GM18511 (cell line): ENCODE data around the gene VSTM5.
"Not testable (repeated sequence)": the region's sequence is repeated elsewhere in the genome, so short reads cannot be mapped to it uniquely, and the experiment has no call there.

Source experiments
- ATAC-seq: cut with Tn5 transposase; IDR thresholded peaks from one replicate; pipeline ENCODE4 v1.9.1; 2021; ENCODE audit warnings: mild to moderate bottlenecking, moderate library complexity; ENCODE audit not compliant: unreplicated experiment

VSTM5 gene

DNA sequence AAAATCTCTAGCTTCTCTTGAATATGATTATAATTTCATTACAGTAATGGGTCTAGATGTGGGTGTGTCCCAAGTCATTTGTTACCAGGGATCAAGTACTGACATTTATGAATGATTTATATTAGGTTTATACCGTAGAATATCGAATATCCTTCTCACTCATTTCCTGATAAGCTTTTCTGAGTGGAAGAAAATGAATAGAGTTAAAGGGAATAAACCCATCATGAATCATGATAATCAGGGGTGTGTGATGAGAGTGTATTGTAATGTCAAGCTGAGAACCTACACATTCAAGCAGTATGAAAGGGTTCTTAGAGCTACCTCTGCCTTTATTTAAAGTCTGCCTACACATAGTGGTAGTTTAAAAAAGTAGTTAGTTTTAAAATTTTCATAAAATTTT, 49.1 kb downstream of the VSTM5 start:
- no peak for ATAC-seq

DNA sequence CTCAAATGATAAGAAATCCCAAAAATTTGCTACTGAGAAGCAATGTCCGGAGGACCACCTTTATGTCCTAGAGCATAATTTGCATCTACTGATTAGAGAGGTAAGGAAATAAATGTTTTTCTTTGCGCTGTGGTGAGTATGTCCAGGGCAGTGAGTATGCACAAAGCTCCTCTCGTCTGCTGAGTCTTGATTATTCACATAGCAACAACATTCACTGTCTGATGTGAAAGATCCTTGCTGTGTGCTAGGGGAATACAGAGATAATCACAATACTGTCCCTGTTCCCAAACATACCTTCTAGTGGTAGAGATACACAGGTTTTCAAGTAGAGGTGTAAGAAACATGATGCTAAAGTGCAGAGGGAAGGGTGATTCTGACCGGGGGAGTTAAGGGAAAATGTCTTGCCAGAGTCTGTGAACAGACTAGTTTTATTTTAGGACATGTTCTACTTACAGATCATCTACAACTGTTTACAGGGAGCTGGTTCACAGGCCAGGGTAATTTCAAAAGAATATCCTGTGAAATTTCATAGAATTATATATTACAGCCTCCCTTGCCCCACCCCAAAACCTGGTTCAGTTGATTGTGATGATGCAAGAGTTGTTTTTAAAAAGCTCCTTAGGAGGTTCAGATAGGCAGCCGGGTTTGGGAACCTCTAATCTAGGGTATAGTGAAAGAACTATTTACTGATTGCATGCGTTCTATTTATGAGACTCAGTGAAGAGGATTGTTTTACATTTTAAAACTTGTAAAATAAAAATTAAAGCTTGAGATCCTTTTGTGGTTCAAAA, 53.8 kb downstream of the VSTM5 start:
- ATAC-seq = no peak

DNA sequence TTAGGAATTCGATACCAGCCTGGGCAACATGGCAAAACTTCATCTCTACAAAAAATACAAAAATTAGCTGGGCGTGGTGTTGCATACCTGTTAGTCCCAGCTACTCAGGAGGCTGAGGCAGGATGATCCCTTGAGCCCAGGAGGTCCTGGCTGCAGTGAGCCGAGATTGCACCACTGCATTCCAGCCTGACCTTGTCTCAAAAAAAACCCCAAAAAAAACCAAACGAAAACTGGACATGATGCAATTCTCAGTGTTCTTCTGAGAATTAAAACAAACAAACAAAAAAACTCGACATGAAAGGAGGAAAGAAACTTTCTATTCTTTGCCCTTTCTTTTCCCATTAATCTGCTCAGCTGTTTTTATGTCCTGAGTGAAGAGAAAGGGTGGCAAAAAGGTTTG, 58.9 kb downstream of the VSTM5 start:
- ATAC-seq = no peak

DNA sequence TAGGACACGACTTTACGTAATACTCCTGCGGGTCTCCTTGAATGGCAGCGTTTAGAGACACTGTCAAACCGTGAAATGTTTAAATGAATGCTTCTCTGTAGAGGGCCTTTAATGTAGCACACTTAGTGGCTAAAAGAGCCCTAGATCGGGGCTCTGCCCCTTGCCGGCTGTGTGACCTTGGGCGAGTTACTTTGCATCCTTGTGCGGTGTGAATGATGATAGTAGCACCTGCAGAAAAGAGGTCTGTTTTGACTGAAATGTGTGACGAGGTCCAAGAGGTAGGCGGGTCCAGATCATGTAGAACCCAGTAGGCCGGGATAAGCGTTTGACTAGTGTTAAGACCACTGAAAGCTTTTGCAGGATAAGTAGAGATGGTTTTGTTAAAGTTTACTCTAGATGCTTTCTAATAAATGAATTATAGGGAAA, 65.5 kb downstream of the VSTM5 start:
- ATAC-seq = peak; percentile 33

DNA sequence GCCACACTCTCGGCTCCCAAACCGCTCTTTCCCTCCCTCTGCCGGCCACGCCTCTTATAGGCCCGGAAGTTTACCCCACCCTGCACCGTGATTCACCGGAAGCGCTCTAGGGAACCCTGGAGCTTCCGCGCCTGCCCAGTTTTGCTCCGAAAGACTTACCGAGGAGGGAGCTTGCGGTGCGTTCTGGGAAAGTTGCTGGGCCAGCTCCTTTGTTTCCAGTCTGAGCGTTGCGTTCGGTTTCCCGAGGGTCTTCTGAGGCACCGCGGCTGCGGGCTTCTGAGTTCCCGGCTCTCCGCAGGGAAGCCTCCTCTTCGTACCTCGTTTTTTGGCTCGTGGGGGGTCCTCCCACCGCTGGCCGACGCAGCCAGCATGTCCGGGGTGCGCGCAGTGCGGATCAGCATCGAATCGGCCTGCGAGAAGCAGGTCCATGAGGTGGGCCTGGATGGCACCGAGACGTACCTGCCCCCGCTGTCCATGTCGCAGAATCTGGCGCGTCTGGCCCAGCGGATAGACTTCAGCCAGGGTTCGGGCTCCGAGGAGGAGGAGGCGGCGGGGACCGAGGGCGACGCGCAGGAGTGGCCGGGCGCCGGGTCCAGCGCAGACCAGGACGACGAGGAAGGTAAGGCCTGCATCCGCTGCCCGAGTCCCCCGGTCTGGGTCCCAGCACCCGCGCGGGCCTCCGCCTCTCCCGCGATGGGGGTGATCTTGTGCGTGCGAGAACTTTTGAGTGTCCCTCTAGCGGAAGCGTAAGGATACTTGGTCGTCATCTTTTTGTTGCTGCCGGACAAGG, 66.1 kb downstream of the VSTM5 start, which contains the start of gene MED17:
TSS of gene MED17 (plus strand) at position 138 of the 790 bp plus-strand sequence. CDS start at position 370, 232 bp downstream.
- peak; percentile 97 for ATAC-seq

DNA sequence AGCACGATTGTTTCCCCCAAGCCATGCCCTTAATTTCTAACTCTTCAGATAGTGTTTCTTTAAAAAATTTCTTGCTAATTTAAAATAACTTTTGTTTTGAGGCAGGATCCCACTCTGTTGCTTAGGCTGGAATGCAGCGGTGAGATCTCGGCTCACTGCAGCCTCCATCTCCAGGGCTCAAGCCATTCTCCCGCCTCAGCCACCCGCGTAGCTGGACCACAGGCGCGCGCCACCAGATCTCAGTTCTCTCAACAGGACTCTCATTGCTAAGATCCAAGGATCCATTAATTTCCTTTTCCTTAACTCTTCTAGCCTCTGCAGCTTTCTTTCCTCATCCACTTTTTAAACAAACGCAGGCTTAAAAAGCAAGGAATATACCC, 66.7 kb downstream of the VSTM5 start:
- peak; percentile 60 for ATAC-seq

DNA sequence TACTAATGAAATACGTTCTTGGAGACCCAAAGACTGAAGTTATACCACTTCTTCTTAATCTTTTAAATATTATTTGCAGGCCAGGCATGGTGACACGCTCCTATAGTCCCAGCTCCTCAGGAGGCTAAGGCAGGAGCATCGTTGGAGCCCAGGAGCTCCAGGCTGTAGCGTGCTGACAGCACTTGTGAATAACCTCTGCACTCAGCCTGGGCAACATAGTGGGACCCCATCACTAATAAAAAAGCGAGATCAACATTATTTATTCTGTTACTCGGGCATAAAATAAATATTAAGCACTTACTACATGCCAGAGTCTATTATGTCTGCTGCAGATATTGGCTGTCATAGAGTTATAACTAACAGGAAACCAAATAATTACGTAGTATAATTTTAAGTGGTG, 67.1 kb downstream of the VSTM5 start:
- no peak for ATAC-seq

DNA sequence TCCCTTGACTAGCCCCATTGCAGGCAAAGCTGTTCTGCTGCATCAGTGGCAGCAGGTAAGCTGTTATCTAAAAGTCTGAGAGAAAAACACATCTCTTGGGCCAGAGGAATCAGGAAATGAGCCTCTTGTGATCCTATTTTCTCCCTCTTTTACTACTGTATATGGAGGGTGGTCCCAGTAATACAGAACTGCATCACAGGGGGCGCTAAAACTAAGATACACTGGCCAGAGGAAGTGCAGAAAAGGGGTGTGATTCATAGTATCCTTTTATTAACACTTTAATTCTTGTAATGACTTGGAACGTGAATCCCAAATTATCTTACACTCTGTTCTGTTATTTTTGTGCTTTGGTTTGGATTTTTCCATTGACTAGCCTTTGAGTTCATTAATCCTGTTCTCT, 75.1 kb downstream of the VSTM5 start:
- ATAC-seq = no peak

DNA sequence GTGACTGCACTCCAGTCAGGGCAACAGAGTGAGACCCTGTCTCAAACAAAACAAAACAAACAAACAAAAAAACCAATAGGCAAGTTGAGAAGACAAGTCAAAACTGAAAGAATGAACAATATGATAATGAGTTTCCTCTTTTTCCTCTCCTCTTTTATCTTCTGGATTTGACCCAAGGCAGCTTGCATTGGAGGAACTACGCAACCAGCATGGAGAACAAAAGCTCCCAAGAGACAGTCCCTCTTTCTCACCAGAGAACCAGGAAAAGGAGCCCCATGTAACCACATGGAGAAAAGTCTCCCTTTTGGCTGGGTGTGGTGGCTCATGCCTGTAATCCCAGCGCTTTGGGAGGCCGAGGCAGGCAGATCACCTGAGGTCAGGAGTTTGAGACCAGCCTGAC, 75.9 kb downstream of the VSTM5 start:
- ATAC-seq = not testable (repeated sequence)

DNA sequence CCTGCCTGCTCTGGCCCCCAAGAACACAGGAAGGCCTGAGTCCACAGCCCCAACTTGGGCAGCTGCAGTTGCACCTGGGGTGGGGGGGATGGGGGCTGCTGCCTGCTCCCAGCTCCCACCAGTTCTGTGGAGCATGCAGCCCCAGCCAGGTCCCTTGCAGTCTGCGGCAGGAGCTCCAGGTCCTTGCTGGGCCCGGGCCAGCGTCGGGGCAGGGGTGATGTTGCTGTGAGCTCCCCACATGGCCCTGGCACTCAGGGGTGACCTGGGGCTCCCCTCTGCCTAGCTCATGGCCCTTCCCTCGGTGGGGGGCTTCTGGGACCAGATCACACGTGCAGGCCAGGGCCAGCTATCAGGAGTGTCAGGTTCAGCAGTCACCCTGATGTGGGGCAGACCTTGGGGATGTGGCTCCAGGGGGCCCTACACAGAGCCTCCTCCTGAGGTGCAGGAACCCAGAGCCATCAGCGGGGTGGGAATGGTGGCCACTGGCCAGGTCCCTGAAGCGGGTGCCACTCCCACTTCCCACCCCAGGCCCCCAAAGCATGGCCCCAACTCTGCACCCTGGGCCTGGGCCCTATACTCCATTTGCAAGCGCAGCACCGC, 76.7 kb downstream of the VSTM5 start:
- ATAC-seq = no peak

DNA sequence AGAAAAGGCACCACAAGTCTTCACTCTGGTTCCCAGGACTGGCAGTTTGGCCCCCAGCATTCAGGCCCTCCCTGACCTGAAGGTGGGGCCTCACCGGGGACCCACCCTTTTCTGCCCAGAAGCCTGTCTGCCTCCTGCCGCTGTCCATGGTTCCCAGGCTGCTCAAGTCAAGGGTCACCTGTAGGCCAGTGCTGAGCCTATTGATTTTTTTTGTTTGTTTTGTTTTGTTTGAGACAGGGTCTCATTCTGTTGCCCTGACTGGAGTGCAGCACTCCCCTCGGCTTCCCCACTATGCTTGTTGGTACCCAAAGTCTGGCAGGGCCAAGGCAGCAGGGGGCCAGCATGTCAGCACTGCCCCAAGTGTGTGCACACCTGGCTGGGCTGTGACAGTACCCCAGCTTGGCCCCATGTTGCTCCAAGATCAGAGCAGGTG, 77.4 kb downstream of the VSTM5 start:
- ATAC-seq = no peak

DNA sequence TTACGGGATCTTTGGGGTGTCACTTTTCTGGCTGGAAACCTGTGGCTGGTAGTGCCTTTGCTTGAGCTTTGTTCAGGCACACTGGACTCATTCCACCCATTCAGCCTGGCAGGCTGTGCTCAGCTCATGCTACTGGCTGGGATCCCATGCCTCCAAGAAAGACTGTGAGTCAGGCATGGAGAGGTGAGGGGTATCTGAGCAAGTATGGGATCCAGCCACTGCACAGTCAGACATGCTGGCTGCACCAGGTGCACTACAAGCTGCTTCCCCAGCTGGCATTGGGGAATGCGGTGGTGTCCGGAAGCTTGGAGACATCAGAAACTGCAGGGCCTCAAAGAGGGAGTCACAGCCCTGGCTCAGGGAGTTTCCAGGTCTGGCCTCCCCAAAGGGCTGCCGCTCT, 78.3 kb downstream of the VSTM5 start:
- ATAC-seq = no peak

DNA sequence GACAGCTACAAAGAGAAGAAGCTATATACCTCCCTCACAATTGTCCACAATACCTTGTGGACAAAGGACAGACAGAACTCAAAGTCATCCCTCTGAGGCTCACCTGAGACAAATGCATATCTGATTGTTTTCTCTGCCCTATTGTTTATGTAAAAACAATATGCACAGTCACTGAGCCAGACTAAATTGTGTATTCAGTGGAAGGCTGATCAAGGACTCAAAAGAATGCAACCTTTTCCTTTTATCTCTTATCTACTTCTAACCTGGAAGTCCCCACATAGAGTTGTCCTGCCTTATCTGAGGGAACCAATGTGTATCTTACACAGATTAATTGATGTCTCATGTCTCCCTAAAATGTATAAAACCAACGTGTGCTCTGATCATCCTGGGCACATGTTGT, 80.3 kb downstream of the VSTM5 start:
- no peak for ATAC-seq
